Duodenal mucosa (tissue), 2 donors: ENCODE results near the gene EEF2K.

Experiments
- H3K27ac ChIP-seq: one replicate; pipeline ENCODE4 v1.7.0; 2013; ENCODE audit warnings: low read depth, low read length
- H3K27me3 ChIP-seq, 2 donors: one replicate each; pipeline ENCODE4 v1.7.0; 2013; ENCODE audit warnings: low read length in 2 of 2, control low read depth in 1 of 2; ENCODE audit not compliant: insufficient read depth in 2 of 2, control insufficient read depth in 1 of 2
- H3K36me3 ChIP-seq, 2 donors: one replicate each; pipeline ENCODE4 v1.7.0; 2013; ENCODE audit warnings: low read length in 2 of 2, control low read depth in 1 of 2; ENCODE audit not compliant: insufficient read depth in 2 of 2, control insufficient read depth in 1 of 2
- H3K4me1 ChIP-seq, 2 donors: one replicate each; pipeline ENCODE4 v1.7.0; 2013; ENCODE audit warnings: low read length in 2 of 2, control low read depth in 1 of 2; ENCODE audit not compliant: insufficient read depth in 2 of 2, control insufficient read depth in 1 of 2
- H3K4me3 ChIP-seq, 2 donors: one replicate each; pipeline ENCODE4 v1.7.0; 2013; ENCODE audit warnings: low read length in 2 of 2, low read depth in 1 of 2
- H3K9ac ChIP-seq, 2 donors: one replicate each; pipeline ENCODE4 v1.7.0; 2013; ENCODE audit warnings: low read length in 2 of 2, low read depth in 1 of 2
- H3K9me3 ChIP-seq, 2 donors: one replicate each; pipeline ENCODE4 v1.7.0; 2013; ENCODE audit warnings: low read length in 2 of 2, control low read depth in 1 of 2; ENCODE audit not compliant: control insufficient read depth in 1 of 2

The EEF2K gene

GRCh38 chr16:22266546-22266945 lies 60.5 kb downstream of the EEF2K start:
- Histone ChIP-seq H3K4me3 (no peak overlapping the region), H3K9me3 (no peaks in the 10 kb centered on the region), H3K27ac (no peak overlapping the region), H3K36me3 (peaks cover under 1 to 47% of the 10 kb centered on the region in 2 donors), H3K9ac (no peak overlapping the region), H3K4me1 (no peaks in the 10 kb centered on the region), H3K27me3 (no peaks in the 10 kb centered on the region)

- H3K9me3 ChIP-seq: no peaks in the 10 kb centered on the region
- no peaks in the 10 kb centered on the region for H3K4me1 ChIP-seq
- peaks cover 4 to 44% of the 10 kb centered on the region in 2 donors for H3K36me3 ChIP-seq
- no peaks in the 10 kb centered on the region for H3K27me3 ChIP-seq
- no peak overlapping the region for H3K9ac ChIP-seq
- no peak overlapping the region for H3K27ac ChIP-seq
- H3K4me3 ChIP-seq: no peak overlapping the region
Measured at GRCh38 chr16:22267764-22268163, 61.7 kb downstream of the EEF2K start.

- H3K9me3 ChIP-seq: no peaks in the 10 kb centered on the region
- H3K4me1 ChIP-seq: no peaks in the 10 kb centered on the region
- H3K9ac ChIP-seq: no peak overlapping the region
- H3K4me3 ChIP-seq: no peak overlapping the region
- H3K27me3 ChIP-seq: no peaks in the 10 kb centered on the region
- H3K36me3 ChIP-seq: peaks cover 6 to 52% of the 10 kb centered on the region in 2 donors
- H3K27ac ChIP-seq: no peak overlapping the region
Measured at GRCh38 chr16:22270525-22270924, 64.4 kb downstream of the EEF2K start.

- Histone ChIP-seq H3K9ac (no peak overlapping the region), H3K27ac (no peak overlapping the region), H3K4me1 (no peaks in the 10 kb centered on the region), H3K4me3 (no peak overlapping the region), H3K9me3 (no peaks in the 10 kb centered on the region), H3K36me3 (peaks cover 6 to 43% of the 10 kb centered on the region in 2 donors), H3K27me3 (no peaks in the 10 kb centered on the region)
Measured at GRCh38 chr16:22272870-22273650, 67.0 kb downstream of the EEF2K start.

- H3K36me3 ChIP-seq: peaks cover 6 to 43% of the 10 kb centered on the region in 2 donors
- H3K4me1 ChIP-seq: no peaks in the 10 kb centered on the region
- no peak overlapping the region for H3K27ac ChIP-seq
- H3K27me3 ChIP-seq: no peaks in the 10 kb centered on the region
- H3K9ac ChIP-seq: no peak overlapping the region
- H3K4me3 ChIP-seq: no peak overlapping the region
- H3K9me3 ChIP-seq: no peaks in the 10 kb centered on the region
Measured at GRCh38 chr16:22274916-22275315, 68.8 kb downstream of the EEF2K start.

- Histone ChIP-seq H3K36me3 (peaks cover 0 to 50% of the 10 kb centered on the region in 2 donors), H3K4me3 (no peak overlapping the region), H3K9me3 (no peaks in the 10 kb centered on the region), H3K4me1 (no peaks in the 10 kb centered on the region), H3K27me3 (no peaks in the 10 kb centered on the region), H3K27ac (no peak overlapping the region), H3K9ac (no peak overlapping the region)
Measured at GRCh38 chr16:22278441-22279230, 72.6 kb downstream of the EEF2K start.

GRCh38 chr16:22282254-22282892 lies 76.3 kb downstream of the EEF2K start:
- no peak overlapping the region for H3K4me3 ChIP-seq
- no peaks in the 10 kb centered on the region for H3K9me3 ChIP-seq
- H3K27me3 ChIP-seq: no peaks in the 10 kb centered on the region
- peaks cover 7 to 48% of the 10 kb centered on the region in 2 donors for H3K36me3 ChIP-seq
- no peaks in the 10 kb centered on the region for H3K4me1 ChIP-seq
- no peak overlapping the region for H3K27ac ChIP-seq
- no peak overlapping the region for H3K9ac ChIP-seq

- Histone ChIP-seq H3K9me3 (no peaks in the 10 kb centered on the region), H3K36me3 (peaks cover 7 to 38% of the 10 kb centered on the region in 2 donors), H3K27ac (no peak overlapping the region), H3K27me3 (no peaks in the 10 kb centered on the region), H3K4me1 (no peaks in the 10 kb centered on the region), H3K9ac (no peak overlapping the region), H3K4me3 (no peak overlapping the region)
Measured at GRCh38 chr16:22284637-22285036, 78.6 kb downstream of the EEF2K start.

GRCh38 chr16:22285080-22285479 lies 79.0 kb downstream of the EEF2K start:
- Histone ChIP-seq H3K4me3 (no peak overlapping the region), H3K4me1 (no peaks in the 10 kb centered on the region), H3K9me3 (no peaks in the 10 kb centered on the region), H3K27me3 (no peaks in the 10 kb centered on the region), H3K36me3 (peaks cover 7 to 34% of the 10 kb centered on the region in 2 donors), H3K27ac (no peak overlapping the region), H3K9ac (no peak overlapping the region)

GRCh38 chr16:22291020-22291419 lies 84.9 kb downstream of the EEF2K start:
- no peaks in the 10 kb centered on the region for H3K9me3 ChIP-seq
- no peak overlapping the region for H3K9ac ChIP-seq
- H3K27me3 ChIP-seq: no peaks in the 10 kb centered on the region
- H3K4me3 ChIP-seq: no peak overlapping the region
- no peaks in the 10 kb centered on the region for H3K36me3 ChIP-seq
- H3K4me1 ChIP-seq: no peaks in the 10 kb centered on the region
- no peak overlapping the region for H3K27ac ChIP-seq
